GM21423 (cell line): ENCODE data around the gene ZCCHC8.
"Not testable (repeated sequence)": the region's sequence is repeated elsewhere in the genome, so short reads cannot be mapped to it uniquely, and the experiment has no call there.

Source experiments
- ATAC-seq: cut with Tn5 transposase; IDR thresholded peaks from one replicate; pipeline ENCODE4 v1.9.1; 2021; ENCODE audit warnings: mild to moderate bottlenecking, moderate library complexity; ENCODE audit not compliant: unreplicated experiment

ZCCHC8 gene

DNA sequence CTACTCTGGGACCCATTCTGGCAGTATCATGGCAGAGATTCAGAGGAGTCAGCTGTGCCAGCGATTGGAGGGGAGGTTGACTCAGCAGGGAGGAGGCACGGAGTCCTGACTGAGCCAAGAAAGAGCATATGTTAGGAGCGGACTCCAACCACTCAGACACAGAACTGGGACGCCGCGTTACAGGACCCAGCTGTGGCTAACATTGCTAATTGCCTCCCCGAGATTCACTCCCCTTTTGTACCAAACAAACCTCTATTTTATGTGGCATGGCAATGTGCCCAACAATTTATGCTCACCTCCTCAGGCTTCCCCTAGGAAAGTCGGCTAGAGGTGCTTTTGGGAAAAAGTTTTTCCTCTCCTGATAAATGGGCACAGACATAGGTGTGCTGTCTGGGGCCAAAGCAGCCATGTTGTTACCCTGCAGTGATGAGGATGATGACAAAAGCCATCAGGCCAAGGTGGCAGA is 63.0 kb downstream of the ZCCHC8 start:
- ATAC-seq, result no peak

DNA sequence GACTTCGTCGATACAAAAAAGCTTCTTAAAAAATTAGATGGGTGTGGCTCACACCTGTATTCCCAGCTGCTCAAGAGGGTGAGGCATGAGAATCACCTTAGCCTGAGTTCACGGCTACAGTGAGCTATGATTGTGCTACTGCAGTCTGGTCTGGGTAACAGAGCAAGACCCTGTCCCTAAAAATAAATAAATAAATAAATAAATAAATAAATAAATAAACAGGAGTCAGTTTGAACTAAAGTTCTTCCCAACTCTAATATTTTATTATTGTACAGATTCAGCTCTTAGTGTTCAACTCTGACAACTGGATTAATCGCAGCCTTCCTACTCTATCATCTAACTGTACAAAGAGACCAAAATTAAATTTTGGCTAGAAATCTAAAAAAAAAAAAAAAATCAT is 65.5 kb downstream of the ZCCHC8 start:
- no peak for ATAC-seq

DNA sequence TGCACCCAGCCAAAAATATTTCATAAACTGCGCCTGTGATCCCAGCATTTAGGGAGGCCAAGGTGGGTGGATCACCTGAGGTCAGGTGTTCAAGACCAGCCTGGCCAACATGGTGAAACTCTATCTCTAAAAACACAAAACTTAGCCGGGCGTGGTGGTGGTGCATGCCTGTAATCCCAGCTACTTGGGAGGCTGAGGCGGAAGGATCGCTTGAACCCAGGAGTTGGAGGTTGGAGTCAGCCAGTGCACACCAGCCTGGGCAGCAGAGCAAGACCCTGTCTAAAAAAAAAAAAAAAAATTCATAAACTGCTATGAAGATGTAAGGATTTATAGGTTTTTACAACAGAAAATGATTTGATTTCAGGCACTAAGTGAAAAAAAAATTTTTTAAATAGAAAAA is 71.7 kb downstream of the ZCCHC8 start:
- not testable (repeated sequence) for ATAC-seq

DNA sequence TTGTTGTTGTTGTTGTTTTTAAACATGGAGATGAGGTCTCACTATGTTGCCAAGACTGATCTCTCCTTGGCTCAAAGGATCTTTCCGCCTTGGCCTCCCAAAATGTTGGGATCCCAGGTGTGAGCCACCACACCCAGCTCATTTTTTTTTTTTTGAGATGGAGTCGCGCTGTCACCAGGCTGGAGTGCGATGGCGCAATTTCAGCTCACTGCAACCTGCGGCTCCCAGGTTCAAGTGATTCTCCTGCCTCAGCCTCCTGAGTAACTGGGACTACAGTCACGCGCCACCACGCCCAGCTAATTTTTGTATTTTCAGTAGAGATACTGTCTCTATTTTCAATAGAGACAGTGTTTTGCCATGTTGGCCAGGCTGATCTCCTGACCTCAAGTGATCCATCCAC is 73.3 kb downstream of the ZCCHC8 start:
- ATAC-seq, result no peak

DNA sequence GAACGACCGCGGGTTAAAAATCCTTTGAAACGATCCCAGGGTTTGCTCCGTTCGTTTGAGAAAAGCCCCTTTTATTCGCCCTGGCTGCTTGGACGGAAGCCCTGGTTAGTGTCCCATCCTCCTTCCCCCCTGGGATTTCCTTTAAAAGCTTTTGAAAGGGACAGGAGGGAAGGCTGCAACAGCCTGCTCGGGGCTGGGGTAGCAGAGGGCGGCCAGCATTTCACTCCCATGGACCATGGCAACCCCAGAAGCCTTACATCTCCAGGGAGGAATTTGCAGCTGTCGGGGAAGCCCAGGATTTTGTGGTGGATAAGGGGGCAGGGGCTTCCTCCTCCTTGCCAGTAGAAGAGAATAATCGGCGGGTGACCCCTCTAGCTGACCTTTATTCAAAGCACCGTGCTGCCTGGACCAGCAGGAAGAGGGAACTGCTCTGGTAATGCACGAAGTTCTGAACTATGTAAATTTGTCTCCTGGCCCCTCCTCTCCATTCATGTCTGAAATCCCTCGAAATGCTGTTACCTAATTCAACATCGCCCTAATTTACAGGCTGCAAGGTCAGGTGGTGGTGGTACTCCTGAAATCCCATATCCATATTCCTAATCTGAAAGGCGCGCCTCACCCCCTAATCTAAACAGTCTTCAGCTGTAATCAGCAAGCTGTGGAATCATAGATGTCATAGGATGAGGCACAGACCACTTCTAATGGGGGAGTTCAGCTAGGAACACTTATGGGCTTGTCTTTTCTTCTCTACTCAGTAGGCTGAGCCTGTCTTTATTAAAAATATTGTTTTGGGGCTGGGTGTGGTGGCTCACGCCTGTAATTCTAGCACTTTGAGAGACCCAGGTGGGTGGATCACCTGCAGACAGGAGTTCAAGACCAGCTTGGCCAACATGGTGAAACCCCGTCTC is 77.2 kb downstream of the ZCCHC8 start:
- ATAC-seq, result no peak

DNA sequence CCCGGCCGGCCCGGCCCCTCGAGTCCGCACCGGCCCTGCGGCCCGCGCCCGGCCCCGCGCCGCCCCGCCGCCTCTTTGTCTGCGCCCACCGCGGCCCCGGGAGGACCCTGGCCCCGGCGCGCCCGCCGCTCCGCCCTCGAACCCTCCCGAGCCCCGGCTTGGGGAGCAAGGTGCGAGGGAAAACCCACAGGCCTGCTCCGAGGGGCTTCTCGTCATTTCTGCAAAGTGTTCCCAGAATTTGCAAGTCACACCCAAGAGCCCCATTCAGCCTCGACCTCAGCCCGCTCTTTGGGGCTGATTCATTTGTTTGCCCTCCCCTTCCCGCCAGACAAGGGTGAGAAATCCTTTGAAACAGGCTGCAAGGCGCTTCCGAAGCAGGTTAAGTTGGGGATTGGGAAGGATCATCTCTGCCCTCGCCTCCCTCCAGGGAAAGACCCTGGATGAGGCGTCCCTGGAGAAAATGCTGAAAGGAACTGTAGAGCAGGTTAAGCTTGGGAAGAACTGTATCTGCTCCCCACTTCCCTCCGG is 77.9 kb downstream of the ZCCHC8 start:
- no peak for ATAC-seq

DNA sequence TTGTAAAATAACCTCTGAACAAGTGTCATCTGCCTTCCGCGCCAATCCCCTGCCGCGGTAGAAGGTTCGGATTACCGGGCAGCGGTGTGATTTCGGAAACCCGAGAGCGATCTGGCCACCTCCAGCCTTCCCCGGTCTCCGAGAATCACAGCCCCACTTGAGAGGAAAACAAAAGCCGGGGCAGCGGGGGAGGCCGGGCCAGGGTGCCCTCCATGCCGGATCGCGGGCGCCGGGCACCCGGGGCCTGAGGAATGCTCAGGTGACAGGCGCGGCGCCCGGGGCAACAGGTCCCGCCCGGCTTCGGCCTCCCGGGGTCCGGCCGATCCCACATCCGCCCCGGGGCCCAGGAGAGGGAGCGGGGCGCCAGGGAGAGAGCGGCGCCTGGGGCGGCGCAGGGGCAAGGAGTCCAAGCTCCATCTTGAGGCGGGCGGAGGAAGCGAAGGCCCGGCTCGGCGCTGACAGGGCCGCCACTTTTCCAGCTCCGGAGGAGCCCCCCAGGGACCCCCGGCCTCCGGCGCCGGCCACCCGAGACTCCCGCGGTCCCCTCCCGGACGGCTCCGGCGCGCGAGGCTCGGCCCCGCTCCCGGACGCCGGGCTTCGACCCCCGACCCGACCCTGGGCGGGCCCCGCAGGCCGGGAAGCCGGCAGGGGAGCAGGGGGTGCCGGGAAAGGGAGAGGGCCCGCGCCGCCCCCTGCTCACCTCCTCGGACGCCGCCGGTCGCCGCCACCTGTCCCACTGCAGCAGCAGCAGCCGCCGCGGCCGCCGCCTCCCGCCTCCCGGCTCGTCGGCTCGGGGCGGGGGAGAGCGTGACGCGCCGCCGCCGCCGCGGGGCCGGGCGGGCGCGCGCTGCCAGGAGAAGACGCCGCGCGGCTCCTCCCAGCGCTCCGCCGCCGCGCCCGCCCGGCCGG is 78.7 kb downstream of the ZCCHC8 start, which contains the start of gene CLIP1:
TSS of gene CLIP1 (minus strand) at position 849 of the 909 bp plus-strand sequence. CDS start 42,217 bp downstream, outside the sequence.
- peak; percentile 57 for ATAC-seq
